ENCODE data around the gene NTNG1. TPM values are rescaled to one million over a fixed set of nuclear protein-coding genes. Genes with fewer than 3 reads are reported as not detected.

The NTNG1 gene
- total and polyA plus RNA-seq, 2 of the 8 experiments (the other 6 are each of a cell fraction or from before 2014, with no cell fraction given): 1.2 to 4.1 TPM

GRCh38 chr1:107487506-107487905, 346.7 kb downstream of the NTNG1 start:
- H2AFZ ChIP-seq (ENCODE audit: low read length): no peak overlapping the region
- WGBS, 2 experiments (ENCODE audit: extremely low coverage in 1 of 2, insufficient coverage in 1 of 2, insufficient read length in 1 of 2, insufficient replicate concordance in 2 of 2, low coverage in 1 of 2, low lambda C conversion rate in 2 of 2, missing lambda C conversion rate in 1 of 2): 76% methylated on average over 2 of the region's 2 CpGs; no CpG with 5 or more reads in 1 of the 2 experiments
- TF ChIP-seq HDAC6 (IDR thresholded peaks at IDR 0.05; ENCODE audit: low read depth, low read length): no peak
- no peak for TF ChIP-seq RAD21 (IDR thresholded peaks at IDR 0.05 in 1 of 2, conservative IDR thresholded peaks at IDR 0.05 in 1 of 2; ENCODE audit: low read depth in 2 of 2, low read length in 2 of 2)
- TF ChIP-seq ATF3 (IDR thresholded peaks at IDR 0.05; ENCODE audit: insufficient read depth, low read depth, low read length): no peak
- TF ChIP-seq EZH2 (IDR thresholded peaks at IDR 0.05; ENCODE audit: low read depth, low read length, severe bottlenecking): no peak
- no peak for TF ChIP-seq ATF2 (IDR thresholded peaks at IDR 0.05; ENCODE audit: low read length)
- no peak for TF ChIP-seq SIRT6 (IDR thresholded peaks at IDR 0.05; ENCODE audit: low read length)
- no peak for TF ChIP-seq SRF (IDR thresholded peaks at IDR 0.05; ENCODE audit: low read depth, low read length)
- no peak for TF ChIP-seq SAP30 (IDR thresholded peaks at IDR 0.05; ENCODE audit: insufficient read depth, insufficient replicate concordance, low read length)
- TF ChIP-seq CEBPB (IDR thresholded peaks at IDR 0.05; ENCODE audit: low read depth, low read length): no peak
- no peak for TF ChIP-seq E2F6 (IDR thresholded peaks at IDR 0.05)

More at GRCh38 chr1:107487506-107487905, 346.7 kb downstream of the NTNG1 start:
- H2BK5ac ChIP-seq (ENCODE audit: low read depth, low read length): no peak overlapping the region
- H3K27ac ChIP-seq (ENCODE audit: low read depth, low read length): no peak overlapping the region
- H4K91ac ChIP-seq (replicated peaks; ENCODE audit: insufficient read length, low read length): no peak overlapping the region
- H3K4me1 ChIP-seq (replicated peaks in 1 of 4; ENCODE audit: control insufficient read depth in 3 of 4, insufficient read depth in 4 of 4, low read length in 3 of 4): peaks cover 0 to 3% (median 0%) of the 10 kb centered on the region in 4 experiments; a peak in 1 of 7 replicates
- ChIA-PET CTCF (ENCODE audit: partially characterized antibody) (interaction anchor here (0.7 to 3.9 kb wide), 2 partner anchors 10 to 211 kb away, joined by 3 to 23 read pairs; no protein-coding TSS in a partner anchor), POLR2A (ENCODE audit: partially characterized antibody) (no interaction called here)
- no peak overlapping the region for H2BK120ac ChIP-seq (replicated peaks; ENCODE audit: low read depth, low read length)
- no peaks in the 10 kb centered on the region for H3K79me2 ChIP-seq (ENCODE audit: control insufficient read depth in 1 of 2, insufficient read depth in 2 of 2, low read length in 2 of 2)
- H3K23ac ChIP-seq (ENCODE audit: insufficient read length): no peak overlapping the region
- no peak overlapping the region for H3K4me3 ChIP-seq (ENCODE audit: extremely low read depth in 1 of 4, insufficient read depth in 2 of 4, low read depth in 3 of 4, low read length in 4 of 4)
- no peak overlapping the region for H3K14ac ChIP-seq (ENCODE audit: insufficient read length)
- H4K5ac ChIP-seq (ENCODE audit: insufficient read length, low read depth, low read length): no peak overlapping the region
- H2BK20ac ChIP-seq (ENCODE audit: low read length): no peak overlapping the region
- no peak overlapping the region for H2BK15ac ChIP-seq (ENCODE audit: low read length)
- H3K9ac ChIP-seq (replicated peaks in 1 of 4; ENCODE audit: extremely low read depth in 1 of 4, low read depth in 3 of 4, low read length in 3 of 4): no peak overlapping the region
- DNase-seq (ENCODE audit: low read depth in 1 of 2, low spot score in 2 of 2): no peak
- no peak overlapping the region for H3K4me2 ChIP-seq (ENCODE audit: insufficient read depth in 1 of 2, low read depth in 2 of 2, low read length in 2 of 2)
- no peak overlapping the region for H3K18ac ChIP-seq (ENCODE audit: extremely low read depth, low read length)
- no peaks in the 10 kb centered on the region for H3K27me3 ChIP-seq (replicated peaks in 1 of 4; ENCODE audit: control insufficient read depth in 3 of 4, extremely low read depth in 1 of 4, insufficient read depth in 3 of 4, low read length in 3 of 4)
- H3K36me3 ChIP-seq (ENCODE audit: control insufficient read depth in 2 of 4, insufficient read depth in 4 of 4, low read length in 3 of 4): no peaks in the 10 kb centered on the region
- no peaks in the 10 kb centered on the region for H4K20me1 ChIP-seq (replicated peaks in 1 of 2; ENCODE audit: control insufficient read depth in 1 of 2, insufficient read depth in 2 of 2, low read length in 2 of 2)
- no peak overlapping the region for H2BK12ac ChIP-seq (ENCODE audit: low read depth, low read length)
- H3K23me2 ChIP-seq (ENCODE audit: low read depth, low read length): no peaks in the 10 kb centered on the region
- H3K9me3 ChIP-seq (ENCODE audit: insufficient read depth in 2 of 2, low read depth in 1 of 2, low read length in 1 of 2): no peaks in the 10 kb centered on the region
- H3K4ac ChIP-seq (replicated peaks; ENCODE audit: insufficient read length, low read depth, low read length): no peak overlapping the region
- H3K56ac ChIP-seq (replicated peaks; ENCODE audit: insufficient read length, low read depth, low read length): no peak overlapping the region
- H4K8ac ChIP-seq (ENCODE audit: extremely low read depth, insufficient read depth, low read length): no peak overlapping the region
- no peak for FAIRE-seq
- H2AK5ac ChIP-seq (ENCODE audit: low read depth, low read length): no peak overlapping the region
- no peaks in the 10 kb centered on the region for H3K79me1 ChIP-seq (ENCODE audit: low read depth, low read length)
